Suprapubic skin (tissue), 3 donors: ENCODE results near the gene KRT72.

Experiments used
- POLR2A ChIP-seq, 2 donors: fragments of 450-650 bp; IDR thresholded peaks; one replicate each; pipeline ENCODE4 v1.6.1; 2017; ENCODE audit warnings: antibody characterized with exemption in 2 of 2, mild to moderate bottlenecking in 2 of 2, moderate library complexity in 2 of 2
- TF ChIP-seq, protein P1 (sequence below), 2 donors: fragments of 200-600 bp in 1 of 2; fragments of 450-650 bp in 1 of 2; sonication (generic) in 1 of 2; IDR thresholded peaks; one replicate each; pipeline ENCODE4 v1.5.1; 2016 to 2019; ENCODE audit warnings: antibody characterized with exemption in 2 of 2, mild to moderate bottlenecking in 1 of 2, moderate library complexity in 1 of 2

DNA sequence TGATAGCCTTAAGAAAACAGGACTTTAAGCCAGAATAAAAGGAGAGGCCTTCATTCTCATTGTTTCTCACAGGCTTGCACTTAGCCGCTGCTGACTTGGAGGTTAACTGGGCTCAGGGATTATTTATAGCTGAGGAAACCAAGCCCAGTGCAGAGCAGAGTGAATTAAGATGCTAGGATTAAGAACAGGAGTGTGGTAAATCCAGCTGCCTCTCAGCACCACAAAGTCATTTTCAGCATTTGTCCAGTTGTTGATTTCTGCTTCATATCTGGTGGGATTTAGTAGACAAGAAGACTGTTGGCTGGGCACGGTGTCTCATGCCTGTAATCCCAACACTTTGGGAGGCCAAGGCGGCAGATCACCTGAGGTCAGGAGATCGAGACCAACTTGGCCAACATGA, 31.4 kb upstream of the KRT72 start:
- TF ChIP-seq POLR2A (IDR thresholded peaks at IDR 0.05) = no peak
- TF ChIP-seq, protein P1, sequence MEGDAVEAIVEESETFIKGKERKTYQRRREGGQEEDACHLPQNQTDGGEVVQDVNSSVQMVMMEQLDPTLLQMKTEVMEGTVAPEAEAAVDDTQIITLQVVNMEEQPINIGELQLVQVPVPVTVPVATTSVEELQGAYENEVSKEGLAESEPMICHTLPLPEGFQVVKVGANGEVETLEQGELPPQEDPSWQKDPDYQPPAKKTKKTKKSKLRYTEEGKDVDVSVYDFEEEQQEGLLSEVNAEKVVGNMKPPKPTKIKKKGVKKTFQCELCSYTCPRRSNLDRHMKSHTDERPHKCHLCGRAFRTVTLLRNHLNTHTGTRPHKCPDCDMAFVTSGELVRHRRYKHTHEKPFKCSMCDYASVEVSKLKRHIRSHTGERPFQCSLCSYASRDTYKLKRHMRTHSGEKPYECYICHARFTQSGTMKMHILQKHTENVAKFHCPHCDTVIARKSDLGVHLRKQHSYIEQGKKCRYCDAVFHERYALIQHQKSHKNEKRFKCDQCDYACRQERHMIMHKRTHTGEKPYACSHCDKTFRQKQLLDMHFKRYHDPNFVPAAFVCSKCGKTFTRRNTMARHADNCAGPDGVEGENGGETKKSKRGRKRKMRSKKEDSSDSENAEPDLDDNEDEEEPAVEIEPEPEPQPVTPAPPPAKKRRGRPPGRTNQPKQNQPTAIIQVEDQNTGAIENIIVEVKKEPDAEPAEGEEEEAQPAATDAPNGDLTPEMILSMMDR (IDR thresholded peaks at IDR 0.05) = no peak
